NCI-H2029 treated with DMSO at 0.1 percent for 48 hours (cell line): ENCODE results near the gene CACNA1F.
A peak's percentile ranks its signal among the peaks of the same experiment; 100 is the strongest.

Experiments
- DNase-seq: peaks from one replicate; lab custom pipeline; 2025; lab: John Stamatoyannopoulos, UW

CACNA1F gene

DNA sequence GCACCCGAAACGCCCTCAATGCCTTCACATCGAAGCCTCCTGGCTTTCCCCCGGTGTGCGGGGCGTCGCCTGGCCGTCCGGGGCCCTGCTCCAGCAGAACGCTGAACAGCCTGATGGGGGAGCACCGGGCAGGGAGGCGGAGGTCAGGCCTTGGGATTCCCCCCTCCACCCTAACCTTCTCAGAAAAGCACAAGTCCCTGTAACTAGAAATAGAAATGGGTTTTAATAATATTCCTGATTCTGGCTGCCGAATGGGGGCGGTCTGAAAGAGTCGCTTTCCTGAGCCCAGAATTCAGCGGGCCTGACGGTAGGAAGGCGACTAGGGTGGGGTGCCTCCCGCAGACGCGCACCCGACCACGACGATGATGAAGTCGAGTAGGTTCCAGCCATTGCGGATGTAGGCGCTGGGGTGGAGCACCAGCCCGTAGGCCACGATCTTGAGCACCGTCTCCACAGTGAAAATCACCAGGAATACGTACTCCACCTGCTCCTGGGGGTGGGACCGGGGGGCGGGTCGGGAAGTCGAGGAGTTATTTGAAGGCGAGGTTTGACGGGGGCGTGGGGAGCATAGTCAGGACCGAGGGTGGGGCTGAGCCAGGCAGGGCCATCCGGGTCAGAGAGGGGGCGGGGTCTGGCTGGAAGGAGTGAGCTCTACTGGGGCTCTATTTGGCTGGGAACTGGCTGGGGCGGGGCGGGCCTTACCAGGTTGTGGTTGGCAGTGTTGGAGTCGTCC is 2.5 kb downstream of the CACNA1F start:
- DNase-seq, result no peak

- no peak for DNase-seq
These were observed 5.0 kb downstream of the CACNA1F start for GRCh38 chrX:49228185-49228584.

DNA sequence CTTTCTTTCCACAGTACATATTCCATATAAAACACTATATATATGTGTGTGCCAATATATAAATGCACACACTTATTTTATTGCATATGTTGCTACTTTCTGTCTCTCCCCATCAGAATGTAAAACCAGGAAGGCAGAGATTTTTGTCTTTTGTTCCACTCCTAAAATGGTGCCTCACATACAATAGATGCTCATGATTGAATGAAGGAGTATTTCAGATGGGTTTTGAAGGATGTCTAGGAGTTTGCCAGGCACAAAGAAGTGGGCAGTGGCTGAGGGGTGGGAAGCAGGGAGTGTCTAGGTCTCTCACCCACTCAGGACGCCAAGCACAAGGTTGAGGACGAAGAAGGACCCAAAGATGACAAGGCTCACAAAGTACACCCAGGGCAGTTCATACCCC is 5.4 kb downstream of the CACNA1F start:
- no peak for DNase-seq

GRCh38 chrX:49226946-49227345 is 6.2 kb downstream of the CACNA1F start:
- DNase-seq, result no peak

GRCh38 chrX:49225858-49226257 is 7.3 kb downstream of the CACNA1F start:
- no peak for DNase-seq

DNA sequence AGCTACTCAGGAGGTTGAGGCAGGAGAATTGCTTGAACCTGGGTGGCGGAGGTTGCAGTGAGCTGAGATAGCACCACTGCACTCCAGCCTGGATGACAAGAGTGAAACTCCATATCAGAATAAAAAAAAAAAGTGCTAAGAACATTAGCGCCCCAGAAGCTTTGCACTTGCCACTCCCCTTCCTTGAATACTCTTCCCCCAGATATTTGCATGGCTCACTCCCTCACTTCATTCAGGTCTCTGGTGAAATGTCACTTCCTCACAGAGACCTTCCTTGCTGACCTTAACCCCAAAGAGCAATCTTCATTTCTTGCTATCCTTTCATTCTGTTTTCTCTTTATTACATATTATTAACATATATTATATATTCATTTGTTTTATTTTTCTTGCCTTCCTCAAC is 11.3 kb downstream of the CACNA1F start:
- DNase-seq, result no peak

DNA sequence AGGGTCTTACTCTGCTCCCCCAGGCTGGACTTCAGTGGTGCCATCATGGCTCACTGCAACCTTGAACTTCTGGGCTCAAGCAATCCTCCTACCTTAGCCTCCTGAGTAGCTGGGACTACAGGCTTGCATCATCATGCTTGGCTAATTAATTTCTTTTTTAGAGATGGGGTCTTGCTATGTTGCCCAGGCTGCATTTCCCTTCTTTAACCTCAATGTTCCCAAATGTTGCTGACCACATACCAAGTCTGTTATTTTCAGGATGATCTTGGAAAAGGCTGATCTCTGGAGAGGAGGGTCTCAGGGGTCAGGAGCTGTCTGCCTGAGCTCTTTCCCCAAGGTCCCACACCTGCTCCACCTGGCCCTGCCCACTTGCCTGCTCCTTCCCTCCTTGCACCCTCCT is 13.0 kb downstream of the CACNA1F start:
- no peak for DNase-seq

- DNase-seq, result no peak
These were observed 18.1 kb downstream of the CACNA1F start for GRCh38 chrX:49214996-49215526.

GRCh38 chrX:49214416-49214815 is 18.7 kb downstream of the CACNA1F start:
- DNase-seq, result no peak

DNA sequence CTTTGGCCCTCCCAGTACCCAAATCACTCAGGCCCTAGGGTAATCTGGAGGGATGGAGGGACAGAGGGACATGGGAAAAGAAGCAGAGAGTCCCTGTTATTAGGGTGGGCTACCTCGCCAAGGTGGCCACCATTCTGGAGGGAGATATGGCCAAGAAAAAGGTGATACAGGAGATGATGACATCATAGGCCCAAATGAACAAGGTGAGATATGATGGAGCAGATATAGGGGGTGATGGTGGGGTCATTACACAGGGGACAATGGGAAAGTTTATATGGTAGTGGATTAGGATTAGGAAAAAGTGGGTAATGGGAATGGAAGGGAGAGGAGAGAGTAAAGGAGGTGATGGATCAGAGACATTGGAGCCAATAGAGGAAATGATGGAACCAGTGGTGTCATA is 20.3 kb downstream of the CACNA1F start:
- no peak for DNase-seq

- DNase-seq, result no peak
These were observed 20.9 kb downstream of the CACNA1F start for GRCh38 chrX:49212209-49212608.

- DNase-seq, result no peak
These were observed 22.1 kb downstream of the CACNA1F start for GRCh38 chrX:49211074-49211473.

DNA sequence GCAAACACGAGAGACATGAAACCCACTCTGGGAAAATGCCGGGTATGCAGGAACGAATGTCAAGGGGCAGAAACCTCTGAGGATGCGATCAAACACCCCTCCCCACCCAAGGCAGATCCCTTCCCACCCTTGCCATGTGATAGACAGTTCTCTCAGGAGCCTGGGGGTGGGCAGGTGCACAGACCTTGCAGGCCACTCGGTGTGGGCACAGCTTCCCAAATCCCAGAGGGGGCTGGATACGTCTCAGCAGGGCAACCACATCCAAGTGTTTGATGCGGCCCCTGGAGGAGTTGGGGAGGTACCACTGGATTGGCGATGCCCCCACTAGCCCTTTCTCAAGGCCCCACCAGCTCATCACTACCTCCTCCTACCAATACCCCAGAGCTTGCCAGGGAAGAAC is 22.7 kb downstream of the CACNA1F start:
- no peak for DNase-seq

- no peak for DNase-seq
These were observed 23.5 kb downstream of the CACNA1F start for GRCh38 chrX:49209434-49210251.

DNA sequence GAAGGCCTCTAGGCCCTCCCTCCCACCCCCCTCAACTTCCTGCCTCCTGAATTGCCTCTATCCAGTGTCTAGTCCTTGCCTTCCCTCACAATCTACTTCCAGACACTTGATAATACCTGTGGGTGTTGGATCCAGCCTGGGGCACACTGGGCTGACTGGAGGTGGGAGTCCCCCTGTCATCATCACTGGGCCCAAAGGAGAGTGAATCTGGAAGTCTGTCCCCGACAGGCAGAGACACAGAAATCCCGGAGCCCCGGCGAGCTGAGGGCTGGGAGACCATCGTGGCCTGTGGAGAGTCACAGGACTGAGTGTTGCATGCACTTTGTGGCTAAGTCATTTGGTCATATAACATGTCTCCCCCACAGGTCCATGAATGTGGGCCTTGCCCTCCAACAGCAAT is 24.7 kb downstream of the CACNA1F start:
- DNase-seq, result no peak

- no peak for DNase-seq
These were observed 26.6 kb downstream of the CACNA1F start for GRCh38 chrX:49206543-49206942.

DNA sequence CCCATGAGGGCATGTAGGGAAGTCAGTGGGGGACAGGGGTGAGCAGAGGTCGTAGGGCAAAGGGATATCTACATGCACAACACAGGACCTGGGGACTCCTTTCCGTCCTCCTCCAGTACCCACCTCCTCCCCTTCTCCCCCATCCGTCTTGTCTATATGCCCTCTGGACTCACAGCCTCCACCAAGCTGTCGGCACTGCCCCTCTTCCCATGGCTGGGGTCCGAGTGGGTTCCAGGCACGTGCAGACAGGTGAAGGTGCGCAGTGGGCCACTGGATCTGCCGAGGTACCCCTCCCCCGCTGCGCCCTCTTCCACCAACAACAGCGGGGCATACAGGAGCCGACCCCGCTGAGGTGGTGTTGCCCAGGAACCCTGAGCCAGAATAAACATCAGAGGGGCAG is 27.7 kb downstream of the CACNA1F start:
- DNase-seq, result no peak

- DNase-seq, result no peak
These were observed 28.4 kb downstream of the CACNA1F start for GRCh38 chrX:49204709-49205108.

DNA sequence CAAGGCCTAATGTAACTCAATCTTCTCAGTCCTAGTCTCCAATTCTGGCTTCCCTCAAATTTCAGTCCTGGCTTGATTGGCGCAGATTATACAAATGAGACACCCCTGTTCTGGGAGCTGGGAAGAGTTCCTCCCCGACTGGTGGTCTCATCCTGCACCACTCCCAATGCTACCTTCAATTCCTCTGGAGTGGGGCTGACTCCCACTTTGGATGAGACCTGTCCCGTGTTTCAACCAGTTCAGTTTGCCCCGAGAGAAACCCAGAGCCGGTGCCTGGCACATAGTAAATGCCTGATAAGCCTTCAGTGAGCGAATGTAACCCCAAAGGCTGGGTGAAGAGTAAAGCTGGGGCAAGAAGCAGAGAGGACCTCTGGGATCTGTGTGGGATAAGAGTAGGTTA is 29.1 kb downstream of the CACNA1F start:
- no peak for DNase-seq

GRCh38 chrX:49203536-49203935 is 29.6 kb downstream of the CACNA1F start:
- DNase-seq, result no peak

DNA sequence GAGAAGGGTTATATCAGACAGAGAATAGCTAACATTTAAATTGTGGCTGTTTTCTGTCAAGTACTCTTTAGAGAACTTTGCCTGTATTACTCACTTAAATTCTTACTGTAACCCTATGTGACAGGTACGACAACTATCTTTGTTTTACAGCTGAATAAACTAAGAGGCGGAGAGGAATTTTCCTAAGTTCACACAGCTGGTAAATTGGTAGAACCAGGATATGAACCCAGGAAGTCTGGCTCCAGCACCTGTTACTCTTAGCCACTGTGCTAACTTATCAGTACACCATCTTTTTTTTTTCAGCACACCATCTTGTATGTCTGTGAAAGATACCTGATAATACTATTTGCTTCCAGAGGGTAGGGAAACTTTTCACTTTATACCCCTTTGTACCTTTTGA is 31.1 kb downstream of the CACNA1F start:
- no peak for DNase-seq

DNA sequence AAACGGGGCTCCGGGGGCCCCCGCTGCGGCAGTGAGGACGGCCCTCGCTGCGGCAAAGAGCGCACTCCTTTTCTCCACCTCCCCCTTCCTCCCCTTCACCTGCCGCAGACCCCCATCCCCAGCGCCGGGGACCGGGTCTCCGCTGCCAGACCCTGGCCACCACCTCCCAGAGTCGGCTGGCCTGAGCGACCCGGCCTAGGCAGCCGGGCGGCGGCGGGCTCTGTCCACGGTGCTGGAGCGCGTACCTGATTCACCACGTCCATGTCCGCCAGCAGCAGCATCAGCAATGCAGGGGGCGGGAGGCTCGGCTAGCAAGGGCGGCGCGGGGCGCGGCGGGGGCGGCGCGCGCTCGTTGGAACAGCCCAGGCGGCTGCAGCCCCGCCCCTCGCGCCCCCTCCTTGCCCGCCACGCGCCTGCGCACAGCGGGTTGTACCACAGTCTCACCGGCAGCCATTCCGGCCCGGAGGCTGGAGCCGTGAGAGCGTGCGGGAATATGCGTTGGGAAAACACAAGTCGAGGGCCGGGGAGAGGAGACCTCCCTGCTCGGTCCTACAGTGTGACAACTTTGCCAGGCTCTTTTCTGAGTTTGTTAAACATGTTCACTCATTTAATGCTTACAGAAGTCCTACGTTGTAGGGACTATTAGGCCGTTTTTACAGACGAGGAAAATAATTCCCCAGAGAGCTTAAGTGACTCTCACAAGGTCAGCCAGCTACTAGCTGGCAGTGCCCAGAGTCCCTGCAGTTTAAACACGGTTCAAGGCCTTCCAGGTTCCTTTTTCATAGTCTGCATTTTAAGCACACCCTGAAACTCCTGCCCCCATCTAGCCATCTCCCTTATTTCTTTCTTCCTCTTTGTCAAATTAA is 33.0 kb downstream of the CACNA1F start, which contains the start of gene SYP:
Gene SYP (minus strand): TSS at position 288 of the 866 bp plus-strand sequence. CDS start 7 bp downstream, at position 281.
- DNase-seq, result peak; percentile 40
